ENCODE data around the gene ENTPD8. TPM values are rescaled to one million over a fixed set of nuclear protein-coding genes. Genes with fewer than 3 reads are reported as not detected.

The ENTPD8 gene
- total and polyA plus RNA-seq, 2 donors (not counting 3 experiments of a cell fraction or from before 2014, with no cell fraction given), result 0.44 to 0.51 TPM

DNA sequence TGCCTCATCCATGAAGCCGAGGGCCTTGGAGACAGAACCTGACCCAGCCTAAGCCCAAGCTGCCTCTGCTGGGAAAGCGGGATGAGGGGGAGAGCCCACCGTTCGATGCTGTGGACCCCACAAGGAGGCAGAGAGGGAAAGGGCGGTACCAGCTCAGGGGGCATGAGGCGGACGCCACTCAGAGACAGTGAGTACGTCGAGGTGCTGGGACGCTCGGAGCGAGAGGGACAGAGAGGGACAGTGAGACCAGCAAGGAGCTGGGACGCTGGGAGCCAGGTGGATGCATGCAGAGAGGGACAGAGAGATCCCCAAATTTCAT lies 51.8 kb downstream of the ENTPD8 start:
- Histone ChIP-seq H3K9me3 (replicated peaks; ENCODE audit: control insufficient read depth, insufficient read depth, low read length) (no peaks in the 10 kb centered on the region), H3K4me2 (ENCODE audit: insufficient read depth, low read length) (no peak overlapping the region), H3K9me1 (replicated peaks; ENCODE audit: control insufficient read depth, extremely low read depth, insufficient read depth, low read length) (no peaks in the 10 kb centered on the region), H3K79me2 (ENCODE audit: control insufficient read depth, insufficient read depth, low read length) (no peaks in the 10 kb centered on the region), H3K36me3 (ENCODE audit: control insufficient read depth in 2 of 2, extremely low read depth in 1 of 2, insufficient read depth in 2 of 2, low read length in 2 of 2) (peaks cover 0 to 2% of the 10 kb centered on the region in 2 experiments), H3K4me3 (replicated peaks in 1 of 3; ENCODE audit: insufficient read depth in 1 of 3, low read depth in 1 of 3, low read length in 3 of 3) (no peak overlapping the region), H3K27me3 (ENCODE audit: control insufficient read depth in 2 of 2, insufficient read depth in 2 of 2, low read length in 2 of 2) (no peaks in the 10 kb centered on the region), H3K9ac (replicated peaks; ENCODE audit: extremely low read depth, insufficient read depth, low read length) (no peak overlapping the region), H4K20me1 (replicated peaks; ENCODE audit: control insufficient read depth, extremely low read depth, insufficient read depth, low read length) (no peaks in the 10 kb centered on the region), H3K4me1 (ENCODE audit: control insufficient read depth, extremely low read depth, insufficient read depth, low read length) (peaks cover 13% of the 10 kb centered on the region), H2AFZ (ENCODE audit: low read depth, low read length) (no peak overlapping the region), H3K27ac (ENCODE audit: insufficient read depth, low read depth, low read length) (no peak overlapping the region)
- no peak for TF ChIP-seq GATA2 (IDR thresholded peaks at IDR 0.05; ENCODE audit: insufficient read depth, insufficient read length, low read depth, low read length)
- DNase-seq (ENCODE audit: low read depth, low spot score) (no peak), FAIRE-seq (no peak)
- dilution Hi-C loops (cut with MboI; ENCODE audit: extremely low pct_ligation_motif_present, low sequenced_read_pairs), result no loop called here
- intact Hi-C loops (cut with micrococcal nuclease), result loop anchor here (5.0 kb wide), 1 partner anchor 37 kb away; no protein-coding TSS in a partner anchor
- CTCF ChIA-PET, result no interaction called here
- POLR2A ChIA-PET, result no interaction called here
- BruUV-seq (replicated peaks), result no TSS peak

DNA sequence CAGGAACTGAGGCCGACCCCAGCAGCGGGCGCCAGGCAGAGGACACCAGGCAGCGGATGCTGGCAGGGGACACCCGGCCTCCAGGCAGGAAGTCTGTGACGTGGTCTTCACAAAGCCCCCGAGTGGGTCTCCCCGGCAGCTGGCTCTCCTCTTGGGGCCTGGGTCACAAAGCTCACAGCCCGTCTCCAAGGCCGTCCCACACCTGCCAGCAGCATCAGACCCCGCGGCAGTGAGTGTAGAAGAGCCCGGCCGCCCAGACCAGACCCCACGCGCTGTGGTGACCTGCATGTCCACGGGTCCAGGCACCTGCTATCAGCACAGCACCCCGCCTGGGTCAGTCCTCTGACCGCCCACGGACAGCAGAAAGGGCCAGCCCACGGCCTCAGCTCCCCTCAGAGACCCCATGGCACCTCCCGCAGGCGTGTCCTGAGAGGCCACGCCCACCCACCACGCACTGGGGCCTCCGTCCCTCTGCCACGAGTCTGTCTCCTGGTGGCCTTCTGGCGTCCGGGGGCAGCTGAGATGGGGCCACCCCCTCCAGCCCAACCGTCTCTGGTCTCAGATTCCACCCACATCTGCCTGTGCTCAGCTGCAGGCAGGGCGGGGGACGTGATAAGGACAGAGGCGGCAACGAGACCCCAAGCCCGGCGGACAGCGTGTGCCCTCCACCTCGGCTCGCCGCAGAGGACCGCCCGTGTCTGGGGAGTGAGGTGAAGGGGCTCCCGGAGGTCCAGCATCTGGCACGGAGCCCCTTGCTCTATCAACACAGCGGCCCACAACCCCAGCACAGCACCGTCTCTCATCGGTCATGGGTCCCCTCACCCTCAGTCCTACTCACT lies 52.3 kb downstream of the ENTPD8 start:
- ChIA-PET POLR2A (no interaction called here), CTCF (interaction anchor here (1.1 to 1.9 kb wide), 3 partner anchors 7 to 87 kb away, joined by 3 to 9 read pairs (median 4); partner anchors contain the start of gene NRARP)
- no TSS peak for BruUV-seq (replicated peaks)
- DNase-seq (ENCODE audit: low read depth, low spot score), result no peak
- intact Hi-C loops (cut with micrococcal nuclease) (loop anchor here (5.0 kb wide), 1 partner anchor 37 kb away; no protein-coding TSS in a partner anchor), dilution Hi-C loops (cut with MboI; ENCODE audit: extremely low pct_ligation_motif_present, low sequenced_read_pairs) (no loop called here)
- Histone ChIP-seq H3K9me1 (replicated peaks; ENCODE audit: control insufficient read depth, extremely low read depth, insufficient read depth, low read length) (no peaks in the 10 kb centered on the region), H3K36me3 (ENCODE audit: control insufficient read depth in 2 of 2, extremely low read depth in 1 of 2, insufficient read depth in 2 of 2, low read length in 2 of 2) (peaks cover 0 to 2% of the 10 kb centered on the region in 2 experiments), H3K4me1 (ENCODE audit: control insufficient read depth, extremely low read depth, insufficient read depth, low read length) (peaks cover 13% of the 10 kb centered on the region), H3K27me3 (ENCODE audit: control insufficient read depth in 2 of 2, insufficient read depth in 2 of 2, low read length in 2 of 2) (no peaks in the 10 kb centered on the region), H3K9me3 (replicated peaks; ENCODE audit: control insufficient read depth, insufficient read depth, low read length) (no peaks in the 10 kb centered on the region), H3K4me3 (replicated peaks in 1 of 3; ENCODE audit: insufficient read depth in 1 of 3, low read depth in 1 of 3, low read length in 3 of 3) (no peak overlapping the region), H3K4me2 (ENCODE audit: insufficient read depth, low read length) (no peak overlapping the region), H2AFZ (ENCODE audit: low read depth, low read length) (no peak overlapping the region), H3K79me2 (ENCODE audit: control insufficient read depth, insufficient read depth, low read length) (no peaks in the 10 kb centered on the region), H4K20me1 (replicated peaks; ENCODE audit: control insufficient read depth, extremely low read depth, insufficient read depth, low read length) (no peaks in the 10 kb centered on the region), H3K9ac (replicated peaks; ENCODE audit: extremely low read depth, insufficient read depth, low read length) (no peak overlapping the region), H3K27ac (ENCODE audit: insufficient read depth, low read depth, low read length) (peak overlapping the region; percentile 81)
- FAIRE-seq, result no peak
- TF ChIP-seq POLR2AphosphoS5 (IDR thresholded peaks at IDR 0.05; ENCODE audit: insufficient read depth, low read depth, low read length) (no peak), MYC (IDR thresholded peaks at IDR 0.05; ENCODE audit: low read depth, low read length) (no peak), FOS (IDR thresholded peaks at IDR 0.05; ENCODE audit: borderline replicate concordance, insufficient read depth, low read length) (no peak), EZH2 (IDR thresholded peaks at IDR 0.05; ENCODE audit: borderline replicate concordance, low read depth, low read length, severe bottlenecking) (no peak), POLR2A (IDR thresholded peaks at IDR 0.05; ENCODE audit: low read depth, low read length) (no peak), JUN (IDR thresholded peaks at IDR 0.05; ENCODE audit: borderline replicate concordance, insufficient read depth, insufficient read length, low read depth) (no peak)
- TF ChIP-seq, protein P1, sequence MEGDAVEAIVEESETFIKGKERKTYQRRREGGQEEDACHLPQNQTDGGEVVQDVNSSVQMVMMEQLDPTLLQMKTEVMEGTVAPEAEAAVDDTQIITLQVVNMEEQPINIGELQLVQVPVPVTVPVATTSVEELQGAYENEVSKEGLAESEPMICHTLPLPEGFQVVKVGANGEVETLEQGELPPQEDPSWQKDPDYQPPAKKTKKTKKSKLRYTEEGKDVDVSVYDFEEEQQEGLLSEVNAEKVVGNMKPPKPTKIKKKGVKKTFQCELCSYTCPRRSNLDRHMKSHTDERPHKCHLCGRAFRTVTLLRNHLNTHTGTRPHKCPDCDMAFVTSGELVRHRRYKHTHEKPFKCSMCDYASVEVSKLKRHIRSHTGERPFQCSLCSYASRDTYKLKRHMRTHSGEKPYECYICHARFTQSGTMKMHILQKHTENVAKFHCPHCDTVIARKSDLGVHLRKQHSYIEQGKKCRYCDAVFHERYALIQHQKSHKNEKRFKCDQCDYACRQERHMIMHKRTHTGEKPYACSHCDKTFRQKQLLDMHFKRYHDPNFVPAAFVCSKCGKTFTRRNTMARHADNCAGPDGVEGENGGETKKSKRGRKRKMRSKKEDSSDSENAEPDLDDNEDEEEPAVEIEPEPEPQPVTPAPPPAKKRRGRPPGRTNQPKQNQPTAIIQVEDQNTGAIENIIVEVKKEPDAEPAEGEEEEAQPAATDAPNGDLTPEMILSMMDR (IDR thresholded peaks at IDR 0.05; ENCODE audit: extremely low read depth in 1 of 2, insufficient read depth in 1 of 2, low read depth in 1 of 2, low read length in 2 of 2), result no peak
- TF ChIP-seq, protein P2, sequence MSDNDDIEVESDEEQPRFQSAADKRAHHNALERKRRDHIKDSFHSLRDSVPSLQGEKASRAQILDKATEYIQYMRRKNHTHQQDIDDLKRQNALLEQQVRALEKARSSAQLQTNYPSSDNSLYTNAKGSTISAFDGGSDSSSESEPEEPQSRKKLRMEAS (IDR thresholded peaks at IDR 0.05; ENCODE audit: insufficient read depth, insufficient read length), result no peak

Measured in endothelial cell of umbilical vein (primary cell).